Adrenal gland (tissue), 5 donors: Measurements from ENCODE around the gene DSCAML1.

ENCODE experiments used
- POLR2A ChIP-seq, 2 donors: fragments of 450-650 bp; IDR thresholded peaks; one replicate each; pipeline ENCODE4 v1.6.1; 2017; ENCODE audit warnings: antibody characterized with exemption in 2 of 2, mild to moderate bottlenecking in 2 of 2, moderate library complexity in 1 of 2
- TF ChIP-seq, protein P1 (sequence below), 6 experiments: fragments of 450-650 bp in 4 of 6; fragments of 200-600 bp in 2 of 6; sonication (generic) in 1 of 6; IDR thresholded peaks; 1 replicate in 5 of 6; 2 replicates in 1 of 6; pipeline versions ENCODE4 v1.5.1 to v1.8.0; 2016 to 2021; ENCODE audit warnings: antibody characterized with exemption in 6 of 6, mild to moderate bottlenecking in 2 of 6, moderate library complexity in 1 of 6
- donor health status: DM: no; HTN: no; CAD: no.

DNA sequence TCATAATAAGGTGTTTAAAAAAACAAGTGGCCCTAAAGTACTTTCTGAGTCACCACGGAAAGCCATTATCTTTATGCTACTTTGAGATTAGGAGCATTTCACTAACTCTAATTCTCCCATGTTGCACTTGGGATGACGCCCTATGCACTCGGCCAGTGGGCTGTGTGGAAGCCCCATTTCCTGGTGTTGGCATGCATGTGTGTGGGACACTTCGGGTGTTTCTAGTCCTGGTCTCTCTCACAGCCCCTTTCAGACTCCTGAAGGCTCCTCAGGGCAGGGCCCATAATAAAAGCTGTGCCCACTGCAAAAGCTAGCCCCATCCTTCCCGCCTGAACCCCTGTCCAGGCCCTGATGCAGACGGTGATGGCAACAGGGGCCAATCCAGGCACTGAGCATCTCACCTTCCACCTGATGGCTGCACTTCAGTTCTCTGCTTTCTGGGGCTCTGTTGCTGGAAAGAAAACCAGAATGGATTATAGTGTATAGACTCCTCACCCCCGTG is 42.4 kb upstream of the DSCAML1 start:
- TF ChIP-seq, protein P1, sequence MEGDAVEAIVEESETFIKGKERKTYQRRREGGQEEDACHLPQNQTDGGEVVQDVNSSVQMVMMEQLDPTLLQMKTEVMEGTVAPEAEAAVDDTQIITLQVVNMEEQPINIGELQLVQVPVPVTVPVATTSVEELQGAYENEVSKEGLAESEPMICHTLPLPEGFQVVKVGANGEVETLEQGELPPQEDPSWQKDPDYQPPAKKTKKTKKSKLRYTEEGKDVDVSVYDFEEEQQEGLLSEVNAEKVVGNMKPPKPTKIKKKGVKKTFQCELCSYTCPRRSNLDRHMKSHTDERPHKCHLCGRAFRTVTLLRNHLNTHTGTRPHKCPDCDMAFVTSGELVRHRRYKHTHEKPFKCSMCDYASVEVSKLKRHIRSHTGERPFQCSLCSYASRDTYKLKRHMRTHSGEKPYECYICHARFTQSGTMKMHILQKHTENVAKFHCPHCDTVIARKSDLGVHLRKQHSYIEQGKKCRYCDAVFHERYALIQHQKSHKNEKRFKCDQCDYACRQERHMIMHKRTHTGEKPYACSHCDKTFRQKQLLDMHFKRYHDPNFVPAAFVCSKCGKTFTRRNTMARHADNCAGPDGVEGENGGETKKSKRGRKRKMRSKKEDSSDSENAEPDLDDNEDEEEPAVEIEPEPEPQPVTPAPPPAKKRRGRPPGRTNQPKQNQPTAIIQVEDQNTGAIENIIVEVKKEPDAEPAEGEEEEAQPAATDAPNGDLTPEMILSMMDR (IDR thresholded peaks at IDR 0.05) = no peak
- TF ChIP-seq POLR2A (IDR thresholded peaks at IDR 0.05) = no peak
